Neuronal stem cell (in vitro differentiated cells): ENCODE data around the gene RFX8.

Source experiments
- DNase-seq: peaks from one replicate; pipeline ENCODE4 v3.0.0-alpha.2; 2013; ENCODE audit warnings: low spot score
- H2AFZ ChIP-seq: one replicate; pipeline ENCODE4 v1.6.1; 2013; ENCODE audit warnings: mild to moderate bottlenecking, low read length, inconsistent platforms
- H2AK5ac ChIP-seq: 2 replicates; pipeline ENCODE4 v1.6.1; 2013; ENCODE audit warnings: low read depth, mild to moderate bottlenecking, inconsistent platforms, low read length, moderate library complexity, mixed read lengths
- H2BK120ac ChIP-seq: 2 replicates; pipeline ENCODE4 v1.6.1; 2013; ENCODE audit warnings: low read depth, mild to moderate bottlenecking, inconsistent platforms, low read length, moderate library complexity, mixed read lengths
- H2BK12ac ChIP-seq: one replicate; pipeline ENCODE4 v1.6.1; 2013; ENCODE audit warnings: low read length, inconsistent platforms
- H2BK15ac ChIP-seq: 2 replicates; pipeline ENCODE4 v1.6.1; 2013; ENCODE audit warnings: mild to moderate bottlenecking, low read length, inconsistent platforms, mixed read lengths
- H2BK5ac ChIP-seq: one replicate; pipeline ENCODE4 v1.6.1; 2013; ENCODE audit warnings: inconsistent platforms, mild to moderate bottlenecking, low read length, moderate library complexity
- H3K14ac ChIP-seq: one replicate; pipeline ENCODE4 v1.6.1; 2013; ENCODE audit warnings: low read length, inconsistent platforms
- H3K18ac ChIP-seq: 2 replicates; pipeline ENCODE4 v1.6.1; 2013; ENCODE audit warnings: low read length, inconsistent platforms
- H3K23ac ChIP-seq: 2 replicates; pipeline ENCODE4 v1.6.1; 2013; ENCODE audit warnings: low read depth, mild to moderate bottlenecking, mixed read lengths, low read length, inconsistent platforms; ENCODE audit not compliant: poor library complexity
- H3K27ac ChIP-seq: replicated peaks from 3 replicates; pipeline ENCODE4 v1.5.1; 2013; ENCODE audit warnings: low read length, inconsistent platforms
- H3K27me3 ChIP-seq, 3 experiments: 2 replicates each; pipeline ENCODE4 v1.6.1; 2013; ENCODE audit warnings: low read length in 3 of 3, mild to moderate bottlenecking in 2 of 3, inconsistent platforms in 1 of 3, low read depth in 1 of 3, mixed read lengths in 1 of 3, moderate library complexity in 1 of 3; ENCODE audit not compliant: control insufficient read depth in 3 of 3, insufficient read depth in 3 of 3
- H3K36me3 ChIP-seq, 2 donors: replicated peaks in 1 of 2; 2 replicates each; pipeline ENCODE4 v1.6.1; 2013; ENCODE audit warnings: low read length in 2 of 2; ENCODE audit not compliant: control insufficient read depth in 2 of 2, insufficient read depth in 2 of 2
- H3K4ac ChIP-seq: 2 replicates; pipeline ENCODE4 v1.6.1; 2013; ENCODE audit warnings: inconsistent platforms, mild to moderate bottlenecking, low read length, moderate library complexity
- H3K4me1 ChIP-seq, 2 donors: 1 replicate in 1 of 2; 2 replicates in 1 of 2; pipeline ENCODE4 v1.6.1; 2013; ENCODE audit warnings: low read length in 2 of 2, low read depth in 1 of 2; ENCODE audit not compliant: control insufficient read depth in 2 of 2, insufficient read depth in 1 of 2
- H3K4me2 ChIP-seq: one replicate; pipeline ENCODE4 v1.6.1; 2013; ENCODE audit warnings: mild to moderate bottlenecking, low read length, inconsistent platforms; ENCODE audit not compliant: insufficient read depth, poor library complexity, severe bottlenecking
- H3K4me3 ChIP-seq, 2 donors: 2 replicates each; pipeline ENCODE4 v1.5.1; 2013; ENCODE audit warnings: low read length in 2 of 2, mild to moderate bottlenecking in 2 of 2, inconsistent platforms in 1 of 2, moderate library complexity in 1 of 2
- H3K79me1 ChIP-seq: one replicate; pipeline ENCODE4 v1.6.1; 2013; ENCODE audit warnings: low read depth, mild to moderate bottlenecking, inconsistent platforms, low read length, moderate library complexity
- H3K9ac ChIP-seq: one replicate; pipeline ENCODE4 v1.6.1; 2013; ENCODE audit warnings: mild to moderate bottlenecking, low read depth, low read length, inconsistent platforms; ENCODE audit not compliant: poor library complexity
- H3K9me3 ChIP-seq, 2 donors: replicated peaks in 1 of 2; 2 replicates each; pipeline versions ENCODE3 to v1.6.1; 2013; ENCODE audit warnings: low read length in 2 of 2, mild to moderate bottlenecking in 2 of 2, inconsistent platforms in 1 of 2, low read depth in 1 of 2, mixed read lengths in 1 of 2, moderate library complexity in 1 of 2; ENCODE audit not compliant: control insufficient read depth in 2 of 2, insufficient read depth in 1 of 2
- H4K8ac ChIP-seq: one replicate; pipeline ENCODE4 v1.6.1; 2013; ENCODE audit warnings: low read depth, mild to moderate bottlenecking, inconsistent platforms, low read length, moderate library complexity
- H4K91ac ChIP-seq: one replicate; pipeline ENCODE4 v1.6.1; 2013; ENCODE audit warnings: low read length, low read depth, mild to moderate bottlenecking, inconsistent platforms; ENCODE audit not compliant: poor library complexity
- WGBS, 2 donors: extraction: QIAGEN DNeasy Blood & Tissue Kit; methylation state at CpG; one replicate each; pipeline ENCODE4 v1.1.7; 2013; ENCODE audit warnings: missing lambda C conversion rate in 2 of 2, mixed read lengths in 1 of 2; ENCODE audit not compliant: insufficient read length in 2 of 2, insufficient replicate concordance in 1 of 2; ENCODE audit errors: extremely low coverage in 2 of 2; 5-methylcytosine and 5-hydroxymethylcytosine counted together

RFX8 gene

DNA sequence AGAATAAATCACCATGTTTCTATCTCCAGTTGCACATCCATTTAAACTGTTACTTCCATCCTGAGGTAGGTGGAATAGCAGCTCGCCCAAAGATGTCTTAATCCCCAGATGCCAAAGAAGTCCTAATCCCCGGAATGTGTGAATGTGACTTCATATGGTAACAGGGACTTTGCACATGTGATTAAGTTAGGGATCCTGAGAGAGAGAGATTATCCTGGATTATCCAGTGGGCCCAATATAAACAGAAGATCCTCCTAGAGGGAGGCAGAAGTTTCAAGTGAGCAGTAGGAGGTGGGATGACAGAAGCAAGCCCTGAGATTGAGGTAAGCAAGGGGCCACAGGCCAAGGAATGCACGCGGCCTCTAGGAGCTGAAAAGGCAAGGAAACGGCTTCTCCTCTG lies 107.4 kb downstream of the RFX8 start:
- WGBS, 2 donors = no CpG with 5 or more reads among the region's 5 CpGs
- no peak overlapping the region for H3K9ac ChIP-seq
- H3K18ac ChIP-seq = peak overlapping the region; percentile 78
- H3K36me3 ChIP-seq = no peaks in the 10 kb centered on the region
- no peak overlapping the region for H4K91ac ChIP-seq
- H3K79me1 ChIP-seq = no peaks in the 10 kb centered on the region
- H4K8ac ChIP-seq = no peak overlapping the region
- H2BK5ac ChIP-seq = no peak overlapping the region
- no peak overlapping the region for H3K4ac ChIP-seq
- no peak overlapping the region for H2AK5ac ChIP-seq
- no peak overlapping the region for H3K23ac ChIP-seq
- peaks cover 6 to 9% of the 10 kb centered on the region in 2 donors for H3K4me1 ChIP-seq
- no peak overlapping the region for H3K4me3 ChIP-seq
- H3K9me3 ChIP-seq = no peaks in the 10 kb centered on the region
- no peak overlapping the region for H2BK120ac ChIP-seq
- no peak overlapping the region for H2BK12ac ChIP-seq
- H3K27me3 ChIP-seq = no peaks in the 10 kb centered on the region
- no peak overlapping the region for H3K27ac ChIP-seq
- no peak for DNase-seq
- no peak overlapping the region for H3K4me2 ChIP-seq
- H3K14ac ChIP-seq = no peak overlapping the region
- H2AFZ ChIP-seq = no peak overlapping the region
- no peak overlapping the region for H2BK15ac ChIP-seq

DNA sequence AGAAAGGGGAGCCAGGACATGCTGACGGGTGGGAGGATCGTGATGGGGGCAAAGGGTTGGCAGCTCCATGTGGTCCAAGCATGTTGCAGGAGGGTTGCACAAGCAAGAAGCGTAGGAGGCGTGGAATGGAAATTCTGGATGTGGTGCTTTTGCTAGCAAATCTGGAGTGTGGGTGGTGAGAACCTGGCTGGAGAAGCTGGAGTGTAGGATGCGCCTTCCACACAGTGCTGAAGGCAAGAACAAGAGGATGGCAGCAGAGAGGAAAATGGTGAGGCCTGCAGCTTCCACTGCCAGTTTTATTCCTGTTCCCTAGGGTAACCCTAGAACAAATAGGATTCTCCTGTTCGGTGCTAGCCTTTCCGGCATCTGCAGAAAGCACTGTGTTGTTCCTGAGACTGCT lies 110.0 kb downstream of the RFX8 start:
- Histone ChIP-seq H2AK5ac (no peak overlapping the region), H3K79me1 (no peaks in the 10 kb centered on the region), H2BK120ac (no peak overlapping the region), H3K23ac (no peak overlapping the region), H2BK5ac (no peak overlapping the region), H3K4me3 (no peak overlapping the region), H3K18ac (peak overlapping the region; percentile 25), H3K9me3 (no peaks in the 10 kb centered on the region), H2BK15ac (no peak overlapping the region), H3K4me2 (no peak overlapping the region), H4K91ac (no peak overlapping the region), H3K27me3 (no peaks in the 10 kb centered on the region), H3K4me1 (no peaks in the 10 kb centered on the region), H3K14ac (no peak overlapping the region), H2AFZ (no peak overlapping the region), H4K8ac (no peak overlapping the region), H3K27ac (no peak overlapping the region), H3K36me3 (no peaks in the 10 kb centered on the region), H2BK12ac (no peak overlapping the region), H3K4ac (no peak overlapping the region), H3K9ac (no peak overlapping the region)
- no CpG with 5 or more reads among the region's 7 CpGs for WGBS, 2 donors
- no peak for DNase-seq

DNA sequence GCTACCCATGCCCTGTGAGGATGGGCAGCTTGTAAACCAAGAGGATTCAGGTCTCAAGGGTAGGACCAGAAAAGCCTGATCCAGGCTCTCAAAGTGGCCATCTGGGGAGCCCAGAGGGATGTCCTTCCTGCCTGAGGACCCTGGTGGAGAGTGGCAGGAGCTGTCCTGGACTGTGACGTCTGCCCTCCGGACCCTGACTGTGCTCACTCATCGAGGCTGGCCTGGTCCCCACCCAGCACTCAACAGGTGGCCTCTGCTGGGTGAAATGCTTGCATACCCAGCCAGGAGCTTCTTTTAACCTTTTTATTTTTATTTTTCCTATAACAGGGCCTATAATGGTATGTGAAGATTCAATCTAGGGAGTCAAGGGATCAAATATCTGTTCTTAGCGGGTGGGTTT lies 112.1 kb downstream of the RFX8 start:
- DNase-seq = no peak
- no peaks in the 10 kb centered on the region for H3K4me1 ChIP-seq

DNA sequence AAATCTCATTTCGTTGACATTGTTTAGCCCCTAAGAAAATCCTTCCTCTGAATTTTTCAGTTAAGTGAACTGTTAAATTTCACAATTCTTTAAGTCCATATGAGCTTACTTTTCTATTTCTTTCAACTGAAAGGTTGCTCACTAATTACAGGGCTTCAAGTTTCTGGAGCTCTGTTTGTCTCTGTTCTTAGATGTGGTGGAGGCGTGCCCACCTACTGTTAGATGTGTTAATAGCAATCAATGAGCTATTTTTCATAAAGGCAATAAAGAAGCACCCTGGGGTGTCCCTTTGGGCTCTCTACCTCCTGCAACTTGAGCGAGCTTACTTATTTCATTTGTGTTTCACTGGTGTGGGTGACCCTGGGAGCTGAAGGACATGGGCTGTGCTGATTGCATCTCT lies 112.6 kb downstream of the RFX8 start:
- H3K9ac ChIP-seq = no peak overlapping the region
- no peak overlapping the region for H3K23ac ChIP-seq
- H3K27ac ChIP-seq = no peak overlapping the region
- no peaks in the 10 kb centered on the region for H3K79me1 ChIP-seq
- no peaks in the 10 kb centered on the region for H3K9me3 ChIP-seq
- H2BK5ac ChIP-seq = no peak overlapping the region
- no peak overlapping the region for H4K91ac ChIP-seq
- no peak overlapping the region for H2AFZ ChIP-seq
- H2BK15ac ChIP-seq = no peak overlapping the region
- H2AK5ac ChIP-seq = no peak overlapping the region
- no peak for DNase-seq
- no peak overlapping the region for H3K4ac ChIP-seq
- H3K4me2 ChIP-seq = no peak overlapping the region
- H2BK120ac ChIP-seq = no peak overlapping the region
- no peak overlapping the region for H3K14ac ChIP-seq
- H4K8ac ChIP-seq = no peak overlapping the region
- no peak overlapping the region for H2BK12ac ChIP-seq
- H3K4me3 ChIP-seq = no peak overlapping the region
- no peaks in the 10 kb centered on the region for H3K27me3 ChIP-seq
- no peak overlapping the region for H3K18ac ChIP-seq
- WGBS, 2 donors = no CpG with 5 or more reads among the region's 3 CpGs
- H3K4me1 ChIP-seq = no peaks in the 10 kb centered on the region
- H3K36me3 ChIP-seq = no peaks in the 10 kb centered on the region

More for the DNA sequence above, 112.1 kb downstream of the RFX8 start:
- Histone ChIP-seq H2BK12ac (no peak overlapping the region), H3K27ac (no peak overlapping the region), H3K23ac (no peak overlapping the region), H3K4ac (no peak overlapping the region), H3K18ac (no peak overlapping the region), H3K4me3 (no peak overlapping the region), H2AFZ (no peak overlapping the region), H2AK5ac (no peak overlapping the region), H3K36me3 (no peaks in the 10 kb centered on the region), H4K91ac (no peak overlapping the region), H3K14ac (peak overlapping the region; percentile 25), H2BK5ac (no peak overlapping the region), H2BK15ac (no peak overlapping the region), H3K9ac (no peak overlapping the region), H3K27me3 (no peaks in the 10 kb centered on the region), H4K8ac (no peak overlapping the region), H3K9me3 (no peaks in the 10 kb centered on the region), H3K4me2 (no peak overlapping the region), H3K79me1 (no peaks in the 10 kb centered on the region), H2BK120ac (no peak overlapping the region)
- WGBS, 2 donors = no CpG with 5 or more reads among the region's 4 CpGs
